ENCODE measurements around the gene MRPL34. TPM values are rescaled to one million over a fixed set of nuclear protein-coding genes. Genes with fewer than 3 reads are reported as not detected.

MRPL34 gene
- total and polyA plus RNA-seq, 2 experiments from 2014 or later: 23.0 to 78.8 TPM

DNA sequence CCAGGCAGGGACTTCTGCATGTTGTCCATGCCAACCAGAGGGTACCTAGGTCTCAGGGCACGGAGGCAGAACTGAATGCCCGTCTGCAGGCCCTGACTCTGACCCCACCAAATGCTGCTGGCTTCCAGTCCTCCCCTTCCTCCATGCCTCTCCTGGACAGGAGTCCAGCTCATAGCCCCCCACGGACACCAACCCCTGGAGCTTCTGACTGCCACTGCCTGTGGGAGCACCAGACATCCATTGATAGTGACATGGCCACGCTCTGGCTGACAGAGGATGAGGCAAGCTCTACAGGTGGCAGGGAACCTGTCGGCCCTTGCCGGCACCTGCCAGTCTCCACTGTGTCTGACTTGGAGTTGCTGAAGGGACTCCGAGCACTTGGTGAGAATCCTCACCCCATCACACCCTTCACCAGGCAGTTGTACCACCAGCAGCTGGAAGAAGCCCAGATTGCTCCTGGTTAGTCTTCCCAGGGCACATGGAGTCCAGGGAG, 22.1 kb upstream of the MRPL34 start:
- in situ Hi-C loops (cut with MboI): no loop called here
- WGBS, 2 experiments (ENCODE audit: low coverage in 1 of 2, low lambda C conversion rate in 2 of 2, missing lambda C conversion rate in 2 of 2): 71 to 72% methylated on average over 5 to 7 of the region's 7 CpGs

DNA sequence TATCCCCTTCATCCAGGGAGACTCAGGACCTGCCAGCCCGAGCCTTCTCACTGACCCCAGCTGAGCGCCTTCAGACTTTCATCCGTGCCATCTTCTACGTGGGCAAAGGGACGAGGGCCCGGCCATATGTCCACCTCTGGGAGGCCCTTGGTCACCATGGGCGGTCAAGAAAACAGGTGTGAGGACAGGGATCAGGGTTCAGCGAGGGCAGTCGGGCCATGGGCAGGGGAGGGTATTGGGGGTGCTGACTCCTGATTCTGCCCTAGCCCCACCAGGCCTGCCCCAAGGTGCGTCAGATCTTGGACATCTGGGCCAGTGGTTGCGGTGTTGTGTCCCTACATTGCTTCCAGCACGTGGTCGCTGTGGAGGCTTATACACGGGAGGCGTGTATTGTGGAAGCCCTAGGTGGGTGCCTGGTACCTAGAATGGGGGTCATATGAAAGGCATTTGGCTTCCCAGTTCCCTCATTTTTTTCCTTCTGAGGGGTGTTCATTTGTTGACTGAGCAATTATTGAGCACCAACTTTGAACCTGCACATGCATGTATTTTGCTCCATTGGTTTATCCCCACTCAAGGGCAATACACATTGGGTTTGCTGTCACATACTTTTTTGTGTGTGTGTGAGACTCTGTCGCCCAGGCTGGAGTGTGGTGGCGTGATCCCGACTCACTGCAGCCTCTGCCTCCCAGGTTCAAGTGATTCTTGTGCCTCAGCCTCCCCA, 20.1 kb upstream of the MRPL34 start:
- no peaks in the 10 kb centered on the region for H3K9me3 ChIP-seq (ENCODE audit: low read depth)
- no peaks in the 10 kb centered on the region for H3K36me3 ChIP-seq (ENCODE audit: low read depth)
- no peaks in the 10 kb centered on the region for H3K9me2 ChIP-seq (ENCODE audit: insufficient read depth)
- 83 to 87% methylated on average over 18 of the region's 18 CpGs for WGBS, 2 experiments (ENCODE audit: low coverage in 1 of 2, low lambda C conversion rate in 2 of 2, missing lambda C conversion rate in 2 of 2)
- H3K4me2 ChIP-seq (ENCODE audit: unreplicated experiment): no peak overlapping the region
- no peak overlapping the region for H3K9ac ChIP-seq
- H3K4me1 ChIP-seq (ENCODE audit: insufficient read depth): no peaks in the 10 kb centered on the region
- no peaks in the 10 kb centered on the region for H4K20me1 ChIP-seq (ENCODE audit: insufficient read depth)
- no peaks in the 10 kb centered on the region for H3K27me3 ChIP-seq (replicated peaks; ENCODE audit: insufficient read depth)
- no peak overlapping the region for H2AFZ ChIP-seq
- in situ Hi-C loops (cut with MboI): no loop called here
- TF ChIP-seq EZH2 (IDR thresholded peaks at IDR 0.05; ENCODE audit: insufficient read depth, poor library complexity, severe bottlenecking): no peak
- TF ChIP-seq EZH2phosphoT487 (IDR thresholded peaks at IDR 0.05; ENCODE audit: insufficient read depth, low read depth): no peak
- H3F3A ChIP-seq (ENCODE audit: insufficient read depth): 0 out of 2 replicates have a peak, but pooled peaks cover 5% of the 10 kb centered on the region
- no peaks in the 10 kb centered on the region for H3K79me2 ChIP-seq (ENCODE audit: insufficient read depth)
- H3K4me3 ChIP-seq: no peak overlapping the region
- H3K27ac ChIP-seq: no peak overlapping the region
- no peak for DNase-seq

More for the DNA sequence above, 22.1 kb upstream of the MRPL34 start:
- H4K20me1 ChIP-seq (ENCODE audit: insufficient read depth): no peaks in the 10 kb centered on the region
- H3K9me3 ChIP-seq (ENCODE audit: low read depth): no peaks in the 10 kb centered on the region
- H3K4me2 ChIP-seq (ENCODE audit: unreplicated experiment): no peak overlapping the region
- no peak overlapping the region for H3K4me3 ChIP-seq
- no peak overlapping the region for H3K27ac ChIP-seq
- H3K79me2 ChIP-seq (ENCODE audit: insufficient read depth): no peaks in the 10 kb centered on the region
- H3K4me1 ChIP-seq (ENCODE audit: insufficient read depth): no peaks in the 10 kb centered on the region
- no peak overlapping the region for H2AFZ ChIP-seq
- 0 out of 2 replicates have a peak, but pooled peaks cover 12% of the 10 kb centered on the region for H3F3A ChIP-seq (ENCODE audit: insufficient read depth)
- no peaks in the 10 kb centered on the region for H3K36me3 ChIP-seq (ENCODE audit: low read depth)
- H3K27me3 ChIP-seq (replicated peaks; ENCODE audit: insufficient read depth): no peaks in the 10 kb centered on the region
- TF ChIP-seq EZH2 (IDR thresholded peaks at IDR 0.05; ENCODE audit: insufficient read depth, poor library complexity, severe bottlenecking) (no peak), EZH2phosphoT487 (IDR thresholded peaks at IDR 0.05; ENCODE audit: insufficient read depth, low read depth) (no peak)
- H3K9ac ChIP-seq: no peak overlapping the region
- no peaks in the 10 kb centered on the region for H3K9me2 ChIP-seq (ENCODE audit: insufficient read depth)
- no peak for DNase-seq

DNA sequence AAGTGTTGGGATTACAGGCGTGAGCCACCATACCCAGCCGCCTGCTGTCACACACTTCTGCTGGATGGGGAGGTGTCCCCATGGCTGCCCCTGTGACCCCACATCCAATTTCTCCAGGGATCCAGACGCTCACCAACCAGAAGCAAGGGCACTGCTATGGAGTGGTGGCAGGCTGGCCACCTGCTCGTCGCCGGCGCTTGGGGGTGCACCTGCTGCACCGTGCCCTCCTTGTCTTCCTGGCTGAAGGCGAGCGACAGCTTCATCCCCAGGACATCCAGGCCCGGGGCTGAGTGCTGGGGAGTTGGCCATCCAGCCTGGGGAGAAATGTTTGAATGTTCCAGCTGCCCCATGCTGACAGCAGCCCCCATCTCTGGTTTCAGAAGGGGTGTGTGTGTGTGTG, 19.4 kb upstream of the MRPL34 start:
- Histone ChIP-seq H3K27ac (no peak overlapping the region), H3F3A (ENCODE audit: insufficient read depth) (0 out of 2 replicates have a peak, but pooled peaks cover 1% of the 10 kb centered on the region), H3K9ac (no peak overlapping the region), H3K4me1 (ENCODE audit: insufficient read depth) (no peaks in the 10 kb centered on the region), H3K9me3 (ENCODE audit: low read depth) (no peaks in the 10 kb centered on the region), H3K9me2 (ENCODE audit: insufficient read depth) (no peaks in the 10 kb centered on the region), H3K79me2 (ENCODE audit: insufficient read depth) (no peaks in the 10 kb centered on the region), H3K4me3 (no peak overlapping the region), H3K4me2 (ENCODE audit: unreplicated experiment) (no peak overlapping the region), H2AFZ (no peak overlapping the region), H4K20me1 (ENCODE audit: insufficient read depth) (no peaks in the 10 kb centered on the region), H3K27me3 (replicated peaks; ENCODE audit: insufficient read depth) (no peaks in the 10 kb centered on the region), H3K36me3 (ENCODE audit: low read depth) (no peaks in the 10 kb centered on the region)
- in situ Hi-C loops (cut with MboI): no loop called here
- no peak for TF ChIP-seq EZH2phosphoT487 (IDR thresholded peaks at IDR 0.05; ENCODE audit: insufficient read depth, low read depth)
- no peak for TF ChIP-seq EZH2 (IDR thresholded peaks at IDR 0.05; ENCODE audit: insufficient read depth, poor library complexity, severe bottlenecking)
- WGBS, 2 experiments (ENCODE audit: low coverage in 1 of 2, low lambda C conversion rate in 2 of 2, missing lambda C conversion rate in 2 of 2): 88 to 89% methylated on average over 10 to 11 of the region's 11 CpGs
- no peak for DNase-seq

DNA sequence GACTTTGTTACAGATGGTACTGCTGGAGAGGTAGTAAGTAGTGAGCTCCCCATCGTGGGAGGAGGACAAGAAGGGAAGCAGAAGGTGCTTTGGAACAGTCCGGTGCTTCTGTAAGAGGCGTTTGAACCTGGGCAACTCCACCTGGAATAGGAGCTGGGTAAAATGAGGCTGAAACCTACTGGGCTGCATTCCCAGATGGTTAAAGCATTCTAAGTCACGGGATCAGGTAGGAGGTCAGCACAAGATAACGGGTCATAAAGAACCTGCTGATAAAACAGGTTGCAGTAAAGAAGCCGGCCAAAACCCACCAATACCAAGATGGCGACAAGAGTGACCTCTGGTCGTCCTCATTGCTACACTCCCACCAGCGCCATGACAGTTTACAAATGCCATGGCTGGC, 18.9 kb upstream of the MRPL34 start:
- no peak for DNase-seq
- H3K79me2 ChIP-seq (ENCODE audit: insufficient read depth): no peaks in the 10 kb centered on the region
- H2AFZ ChIP-seq: no peak overlapping the region
- no peaks in the 10 kb centered on the region for H3F3A ChIP-seq (ENCODE audit: insufficient read depth)
- WGBS, 2 experiments (ENCODE audit: low coverage in 1 of 2, low lambda C conversion rate in 2 of 2, missing lambda C conversion rate in 2 of 2): 88% methylated on average over 9 of the region's 9 CpGs
- H3K27ac ChIP-seq: no peak overlapping the region
- H3K4me1 ChIP-seq (ENCODE audit: insufficient read depth): no peaks in the 10 kb centered on the region
- in situ Hi-C loops (cut with MboI): no loop called here
- H3K27me3 ChIP-seq (replicated peaks; ENCODE audit: insufficient read depth): no peaks in the 10 kb centered on the region
- H4K20me1 ChIP-seq (ENCODE audit: insufficient read depth): no peaks in the 10 kb centered on the region
- H3K4me3 ChIP-seq: no peak overlapping the region
- H3K9me3 ChIP-seq (ENCODE audit: low read depth): no peaks in the 10 kb centered on the region
- no peak overlapping the region for H3K9ac ChIP-seq
- H3K9me2 ChIP-seq (ENCODE audit: insufficient read depth): no peaks in the 10 kb centered on the region
- H3K4me2 ChIP-seq (ENCODE audit: unreplicated experiment): no peak overlapping the region
- no peaks in the 10 kb centered on the region for H3K36me3 ChIP-seq (ENCODE audit: low read depth)
- TF ChIP-seq EZH2 (IDR thresholded peaks at IDR 0.05; ENCODE audit: insufficient read depth, poor library complexity, severe bottlenecking): no peak
- no peak for TF ChIP-seq EZH2phosphoT487 (IDR thresholded peaks at IDR 0.05; ENCODE audit: insufficient read depth, low read depth)
